ENCODE measurements around the gene MAMDC2.

DNA sequence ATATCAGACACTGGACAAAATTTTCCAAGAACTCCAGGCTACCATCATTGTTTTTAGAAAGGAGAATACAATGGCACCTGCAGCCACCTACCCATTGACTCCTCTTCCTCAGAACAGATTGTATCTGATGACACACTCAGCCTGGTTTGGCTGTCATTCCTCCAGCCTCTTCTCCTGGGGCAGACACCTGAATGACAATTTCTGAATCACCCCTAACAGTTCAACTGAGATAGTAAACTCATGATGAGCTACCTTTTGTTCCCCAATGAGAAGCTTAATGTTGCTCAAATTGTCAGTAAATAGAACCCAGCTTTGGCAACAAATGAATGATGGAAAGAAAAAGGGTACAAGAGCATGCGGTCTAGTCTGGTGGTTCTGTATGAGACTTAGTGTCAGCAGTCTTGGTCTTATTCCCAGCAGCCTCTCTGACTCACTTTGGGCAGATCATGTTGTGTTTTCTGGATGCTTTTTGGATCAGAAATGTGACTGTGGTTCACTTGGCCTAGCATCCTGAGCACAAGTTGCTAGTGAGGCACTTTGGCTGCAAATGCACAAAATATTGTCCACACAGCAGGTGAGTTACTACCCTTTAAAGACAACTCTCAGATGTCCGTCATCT is 78.3 kb downstream of the MAMDC2 start:
- TF ChIP-seq ZNF274 (IDR thresholded peaks at IDR 0.05; ENCODE audit: low read depth, low read length) (no peak), YY1 (IDR thresholded peaks at IDR 0.05; ENCODE audit: insufficient read depth, insufficient read length) (no peak), SUZ12 (IDR thresholded peaks at IDR 0.05; ENCODE audit: extremely low read depth, insufficient read depth, insufficient read length) (no peak)
